GM23248 (cell line): ENCODE results near the gene LRP1.

ENCODE experiments used
- EZH2 ChIP-seq: fragments of 200-600 bp; sonication (generic); IDR thresholded peaks from 2 replicates; pipeline ENCODE4 v1.6.1; 2018; ENCODE audit warnings: antibody characterized with exemption, mild to moderate bottlenecking; ENCODE audit not compliant: insufficient read depth, poor library complexity, severe bottlenecking
- EZH2phosphoT487 ChIP-seq: fragments of 200-600 bp; sonication (generic); IDR thresholded peaks from 2 replicates; pipeline ENCODE4 v1.6.1; 2018; ENCODE audit warnings: antibody characterized with exemption, moderate library complexity, mild to moderate bottlenecking, low read depth; ENCODE audit not compliant: insufficient read depth

DNA sequence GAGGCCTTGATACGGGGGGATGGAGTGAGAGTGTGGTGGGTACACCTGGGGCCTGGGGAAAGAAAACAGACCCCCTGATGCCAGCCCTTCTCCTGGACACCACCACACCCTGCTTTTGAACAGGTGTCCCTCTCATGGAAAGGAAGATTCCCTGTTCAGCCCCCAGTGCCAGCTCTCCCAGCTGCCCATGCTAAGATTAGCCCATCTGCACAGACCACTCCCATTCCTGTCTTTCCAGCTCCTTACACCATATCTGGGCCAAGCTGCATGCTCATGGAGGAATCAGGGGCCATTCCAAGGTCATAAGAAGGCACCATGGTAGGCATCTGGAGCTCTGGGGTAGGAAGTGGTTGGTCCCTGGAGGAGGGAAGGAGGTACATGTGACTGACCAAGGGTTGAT lies 29.7 kb upstream of the LRP1 start:
- TF ChIP-seq EZH2 (no peak), EZH2phosphoT487 (no peak)
